Neural progenitor cell (in vitro differentiated cells): ENCODE data around the gene PLP1. TPM values are rescaled to one million over a fixed set of nuclear protein-coding genes. Genes with fewer than 3 reads are reported as not detected.

ENCODE experiments used
- DNase-seq: peaks from one replicate; pipeline ENCODE4 v3.0.0-alpha.2; 2016; ENCODE audit warnings: low spot score
- H2AFZ ChIP-seq: fragments of 200-600 bp; sonication (generic); replicated peaks from 2 replicates; pipeline ENCODE4 v1.6.1; 2016; ENCODE audit warnings: antibody characterized with exemption
- H3F3A ChIP-seq: fragments of 200-600 bp; sonication (generic); 2 replicates; pipeline ENCODE4 v1.6.1; 2016; ENCODE audit warnings: antibody characterized with exemption, low read depth
- H3K27ac ChIP-seq: fragments of 200-600 bp; sonication (generic); 2 replicates; pipeline ENCODE4 v1.5.1; 2016; ENCODE audit warnings: mild to moderate bottlenecking
- H3K27me3 ChIP-seq: fragments of 200-600 bp; sonication (generic); 2 replicates; pipeline ENCODE4 v1.6.1; 2016; ENCODE audit warnings: mild to moderate bottlenecking, moderate library complexity
- H3K36me3 ChIP-seq: fragments of 200-600 bp; sonication (generic); 2 replicates; pipeline ENCODE4 v1.5.1; 2016
- H3K4me1 ChIP-seq: fragments of 200-600 bp; sonication (generic); 2 replicates; pipeline ENCODE4 v1.6.1; 2016; ENCODE audit warnings: mixed run types
- H3K4me2 ChIP-seq: fragments of 200-600 bp; sonication (generic); 2 replicates; pipeline ENCODE4 v1.6.1; 2016
- H3K4me3 ChIP-seq: fragments of 200-600 bp; sonication (generic); 2 replicates; pipeline ENCODE4 v1.5.1; 2016
- H3K79me2 ChIP-seq: fragments of 200-600 bp; sonication (generic); 2 replicates; pipeline ENCODE4 v1.6.1; 2016; ENCODE audit warnings: low read depth
- H3K9ac ChIP-seq: fragments of 200-600 bp; sonication (generic); 2 replicates; pipeline ENCODE4 v1.6.1; 2016
- H3K9me3 ChIP-seq: fragments of 200-600 bp; sonication (generic); 2 replicates; pipeline ENCODE4 v1.5.1; 2016; ENCODE audit warnings: low read depth
- H4K20me1 ChIP-seq: fragments of 200-600 bp; sonication (generic); 2 replicates; pipeline ENCODE4 v1.6.1; 2016; ENCODE audit warnings: low read depth
- H3K27ac Mint-ChIP-seq: 3 replicates; pipeline ENCODE4 v1.8.0; 2021; ENCODE audit warnings: mixed read lengths
- H3K27me3 Mint-ChIP-seq: 2 replicates; pipeline ENCODE4 v1.8.0; 2022; ENCODE audit warnings: low read depth, mild to moderate bottlenecking, inconsistent platforms, moderate library complexity, mixed read lengths; ENCODE audit not compliant: insufficient read depth
- H3K36me3 Mint-ChIP-seq: 3 replicates; pipeline ENCODE4 v1.8.0; 2021; ENCODE audit warnings: mixed read lengths
- H3K4me1 Mint-ChIP-seq: 3 replicates; pipeline ENCODE4 v1.8.0; 2021; ENCODE audit warnings: mixed read lengths
- H3K4me3 Mint-ChIP-seq: 3 replicates; pipeline ENCODE4 v1.8.0; 2021; ENCODE audit warnings: mild to moderate bottlenecking, moderate library complexity, mixed read lengths
- H3K9me3 Mint-ChIP-seq: 3 replicates; pipeline ENCODE4 v1.8.0; 2020; ENCODE audit warnings: mixed read lengths
- EZH2 ChIP-seq: fragments of 200-600 bp; sonication (generic); IDR thresholded peaks from 2 replicates; pipeline ENCODE4 v1.6.1; 2017; ENCODE audit warnings: antibody characterized with exemption, mild to moderate bottlenecking, moderate library complexity
- EZH2phosphoT487 ChIP-seq: fragments of 200-600 bp; sonication (generic); IDR thresholded peaks from 2 replicates; pipeline ENCODE4 v1.6.1; 2017; ENCODE audit warnings: antibody characterized with exemption
- total RNA-seq: library from RNA; depleted of rRNA; stranded (reverse); fragments of >200 nt; gene quantifications from 2 replicates; pipeline ENCODE4 v1.2.3, GENCODE V29; 2015; ENCODE audit warnings: low replicate concordance
- TF ChIP-seq, protein P1 (sequence below): fragments of 200-600 bp; sonication (generic); IDR thresholded peaks from 2 replicates; pipeline ENCODE4 v1.5.1; 2017; ENCODE audit warnings: antibody characterized with exemption, mild to moderate bottlenecking

PLP1 gene
- total RNA-seq, 1 donor from 2014 or later, result 107 TPM

DNA sequence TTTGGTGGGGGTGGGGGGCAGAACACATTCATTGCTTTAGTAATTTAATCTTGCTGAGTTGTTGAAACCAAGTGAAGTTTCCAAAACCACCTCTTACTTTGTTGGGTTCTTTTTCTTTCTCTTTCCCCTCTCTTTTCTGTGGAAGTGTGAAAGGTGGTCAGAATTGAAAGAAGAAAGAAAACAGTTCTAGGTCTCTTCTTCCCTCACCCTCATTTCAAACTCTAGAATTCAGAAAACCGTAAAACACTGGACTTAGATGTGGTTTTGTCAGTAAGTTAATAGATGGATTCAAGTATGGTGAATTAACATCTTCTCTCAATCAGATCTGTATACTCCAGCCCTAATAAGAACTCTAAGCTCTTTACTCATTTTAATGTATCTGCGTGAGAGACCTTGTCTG is 23.7 kb downstream of the PLP1 start:
- Mint-ChIP-seq H3K27me3 (peaks cover 3% of the 10 kb centered on the region), H3K4me1 (no peaks in the 10 kb centered on the region), H3K27ac (no peak overlapping the region), H3K4me3 (no peak overlapping the region), H3K36me3 (no peaks in the 10 kb centered on the region), H3K9me3 (no peaks in the 10 kb centered on the region)
- H3F3A ChIP-seq, result no peaks in the 10 kb centered on the region
- H3K9me3 ChIP-seq, result no peaks in the 10 kb centered on the region
- H3K27ac ChIP-seq, result no peak overlapping the region
- H3K27me3 ChIP-seq, result no peaks in the 10 kb centered on the region
- no peak overlapping the region for H3K4me2 ChIP-seq
- H2AFZ ChIP-seq, result no peak overlapping the region
- TF ChIP-seq, protein P1, sequence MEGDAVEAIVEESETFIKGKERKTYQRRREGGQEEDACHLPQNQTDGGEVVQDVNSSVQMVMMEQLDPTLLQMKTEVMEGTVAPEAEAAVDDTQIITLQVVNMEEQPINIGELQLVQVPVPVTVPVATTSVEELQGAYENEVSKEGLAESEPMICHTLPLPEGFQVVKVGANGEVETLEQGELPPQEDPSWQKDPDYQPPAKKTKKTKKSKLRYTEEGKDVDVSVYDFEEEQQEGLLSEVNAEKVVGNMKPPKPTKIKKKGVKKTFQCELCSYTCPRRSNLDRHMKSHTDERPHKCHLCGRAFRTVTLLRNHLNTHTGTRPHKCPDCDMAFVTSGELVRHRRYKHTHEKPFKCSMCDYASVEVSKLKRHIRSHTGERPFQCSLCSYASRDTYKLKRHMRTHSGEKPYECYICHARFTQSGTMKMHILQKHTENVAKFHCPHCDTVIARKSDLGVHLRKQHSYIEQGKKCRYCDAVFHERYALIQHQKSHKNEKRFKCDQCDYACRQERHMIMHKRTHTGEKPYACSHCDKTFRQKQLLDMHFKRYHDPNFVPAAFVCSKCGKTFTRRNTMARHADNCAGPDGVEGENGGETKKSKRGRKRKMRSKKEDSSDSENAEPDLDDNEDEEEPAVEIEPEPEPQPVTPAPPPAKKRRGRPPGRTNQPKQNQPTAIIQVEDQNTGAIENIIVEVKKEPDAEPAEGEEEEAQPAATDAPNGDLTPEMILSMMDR, result no peak
- no peak for TF ChIP-seq EZH2phosphoT487
- TF ChIP-seq EZH2, result no peak
- no peaks in the 10 kb centered on the region for H3K36me3 ChIP-seq
- H3K4me3 ChIP-seq, result no peak overlapping the region
- no peaks in the 10 kb centered on the region for H3K79me2 ChIP-seq
- H4K20me1 ChIP-seq, result no peaks in the 10 kb centered on the region
- no peak overlapping the region for H3K9ac ChIP-seq
- H3K4me1 ChIP-seq, result no peaks in the 10 kb centered on the region
- no peak for DNase-seq

DNA sequence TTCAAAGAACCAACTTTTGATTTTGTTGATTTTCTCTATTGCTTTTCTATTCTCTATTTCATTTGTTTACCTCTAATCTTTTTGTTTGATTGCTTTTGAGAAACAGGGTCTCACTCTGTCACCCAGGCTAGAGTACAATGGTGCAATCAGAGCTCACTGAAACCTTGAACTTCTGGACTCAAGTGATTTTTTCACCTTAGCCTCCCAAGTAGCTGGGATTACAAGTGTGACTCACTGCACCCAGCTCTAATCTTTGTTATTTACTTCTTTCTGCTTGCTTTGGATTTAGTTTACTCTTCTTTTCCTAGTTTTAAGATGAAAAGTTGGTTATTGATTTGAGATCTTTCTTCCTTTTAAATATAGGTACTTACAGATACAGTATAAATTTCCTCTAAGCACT is 29.2 kb downstream of the PLP1 start:
- no peaks in the 10 kb centered on the region for H4K20me1 ChIP-seq
- H3K27me3 Mint-ChIP-seq, result peaks cover 7% of the 10 kb centered on the region
- H3K36me3 ChIP-seq, result no peaks in the 10 kb centered on the region
- H3K27ac Mint-ChIP-seq, result no peak overlapping the region
- no peak overlapping the region for H3K27ac ChIP-seq
- no peaks in the 10 kb centered on the region for H3K36me3 Mint-ChIP-seq
- no peaks in the 10 kb centered on the region for H3F3A ChIP-seq
- no peaks in the 10 kb centered on the region for H3K27me3 ChIP-seq
- no peak overlapping the region for H3K9ac ChIP-seq
- no peaks in the 10 kb centered on the region for H3K4me1 ChIP-seq
- no peak overlapping the region for H3K4me3 ChIP-seq
- H3K9me3 ChIP-seq, result no peaks in the 10 kb centered on the region
- no peak overlapping the region for H2AFZ ChIP-seq
- H3K4me2 ChIP-seq, result no peak overlapping the region
- no peak overlapping the region for H3K4me3 Mint-ChIP-seq
- DNase-seq, result no peak
- H3K9me3 Mint-ChIP-seq, result no peaks in the 10 kb centered on the region
- H3K4me1 Mint-ChIP-seq, result peaks cover 5% of the 10 kb centered on the region
- no peak for TF ChIP-seq EZH2
- no peak for TF ChIP-seq EZH2phosphoT487
- TF ChIP-seq, protein P1, result no peak
- no peaks in the 10 kb centered on the region for H3K79me2 ChIP-seq

DNA sequence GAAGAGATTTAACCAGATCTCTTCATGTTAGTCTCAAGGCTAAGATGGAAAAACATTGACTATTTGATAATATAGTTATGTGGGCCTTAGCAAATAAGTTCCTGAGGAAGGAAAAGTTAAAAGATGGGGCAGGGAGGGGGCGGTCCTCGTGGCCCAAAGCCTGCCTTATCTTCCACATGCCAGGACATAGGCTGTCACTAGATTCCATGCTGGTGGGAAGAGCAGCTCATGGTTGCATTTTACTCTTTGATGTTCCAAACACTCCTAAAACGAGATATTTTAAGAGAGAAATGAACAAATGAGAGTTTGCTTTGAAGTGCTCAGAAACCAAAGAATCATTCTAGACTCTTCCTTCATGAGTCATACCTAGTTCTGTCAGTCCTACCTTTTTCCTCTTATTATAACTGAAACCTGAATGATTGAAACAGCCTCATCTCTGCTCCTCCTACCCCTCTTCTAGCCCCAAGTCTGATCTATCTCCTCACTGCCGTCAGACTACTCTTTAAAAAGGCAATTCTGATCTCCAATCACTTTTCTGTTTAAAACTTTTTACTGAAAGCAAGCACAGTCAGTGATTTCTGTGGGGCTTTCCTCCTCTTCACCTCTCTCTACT is 30.3 kb downstream of the PLP1 start:
- H3K79me2 ChIP-seq, result no peaks in the 10 kb centered on the region
- H3K4me2 ChIP-seq, result no peak overlapping the region
- Mint-ChIP-seq H3K4me3 (no peak overlapping the region), H3K4me1 (peaks cover 5% of the 10 kb centered on the region), H3K9me3 (no peaks in the 10 kb centered on the region), H3K27me3 (peaks cover 7% of the 10 kb centered on the region), H3K36me3 (no peaks in the 10 kb centered on the region), H3K27ac (no peak overlapping the region)
- no peaks in the 10 kb centered on the region for H3K36me3 ChIP-seq
- no peak overlapping the region for H3K27ac ChIP-seq
- H3K9ac ChIP-seq, result no peak overlapping the region
- H3K9me3 ChIP-seq, result no peaks in the 10 kb centered on the region
- no peak overlapping the region for H3K4me3 ChIP-seq
- no peaks in the 10 kb centered on the region for H3K27me3 ChIP-seq
- DNase-seq, result no peak
- H4K20me1 ChIP-seq, result no peaks in the 10 kb centered on the region
- H2AFZ ChIP-seq, result no peak overlapping the region
- no peak for TF ChIP-seq EZH2
- TF ChIP-seq, protein P1, result no peak
- no peak for TF ChIP-seq EZH2phosphoT487
- no peaks in the 10 kb centered on the region for H3K4me1 ChIP-seq
- no peaks in the 10 kb centered on the region for H3F3A ChIP-seq
